H1 (cell line): ENCODE measurements around the gene DCAF7. TPM values are rescaled to one million over a fixed set of nuclear protein-coding genes. Genes with fewer than 3 reads are reported as not detected.

Experiments
- CTCF ChIA-PET: fragments of 300-600 bp; sonication (Branson Sonifier 250); formaldehyde crosslinking; loops from one replicate; lab custom pipeline; 2021; ENCODE audit not compliant: partially characterized antibody; lab: Charles Lee
- POLR2A ChIA-PET: fragments of 300-600 bp; sonication (Branson Sonifier 250); formaldehyde crosslinking; loops from one replicate; lab custom pipeline; 2021; ENCODE audit warnings: inconsistent platforms; ENCODE audit not compliant: partially characterized antibody; lab: Charles Lee
- DNase-seq, 2 experiments: peaks; one replicate each; pipeline versions ENCODE4 v3.0.0 to v3.0.0-alpha.2; 2010 to 2022; ENCODE audit warnings: low spot score in 2 of 2, low read depth in 1 of 2, mixed read lengths in 1 of 2
- FAIRE-seq: peaks from 2 replicates; lab custom pipeline; 2011; peaks lifted over from hg19 to GRCh38; lab: Jason Lieb, UNC
- H2AFZ ChIP-seq: 2 replicates; pipeline ENCODE4 v1.8.1; 2012; ENCODE audit warnings: low read length, inconsistent platforms
- H2AK5ac ChIP-seq: 2 replicates; pipeline ENCODE4 v1.6.1; 2013; ENCODE audit warnings: low read depth, low read length
- H2BK120ac ChIP-seq: replicated peaks from 2 replicates; pipeline ENCODE3; 2013; ENCODE audit warnings: low read depth, low read length, inconsistent platforms
- H2BK12ac ChIP-seq: 2 replicates; pipeline ENCODE4 v1.6.1; 2013; ENCODE audit warnings: low read depth, low read length
- H2BK15ac ChIP-seq: 2 replicates; pipeline ENCODE4 v1.6.1; 2013; ENCODE audit warnings: low read length
- H2BK20ac ChIP-seq: 2 replicates; pipeline ENCODE4 v1.6.1; 2013; ENCODE audit warnings: low read length
- H2BK5ac ChIP-seq: 2 replicates; pipeline ENCODE4 v1.6.1; 2013; ENCODE audit warnings: low read depth, low read length
- H3K14ac ChIP-seq: 2 replicates; pipeline ENCODE4 v1.6.1; 2013; ENCODE audit warnings: inconsistent platforms; ENCODE audit not compliant: insufficient read length
- H3K18ac ChIP-seq: 2 replicates; pipeline ENCODE4 v1.6.1; 2013; ENCODE audit warnings: low read length; ENCODE audit errors: extremely low read depth
- H3K23ac ChIP-seq: 2 replicates; pipeline ENCODE4 v1.6.1; 2013; ENCODE audit warnings: inconsistent platforms; ENCODE audit not compliant: insufficient read length
- H3K23me2 ChIP-seq: 2 replicates; pipeline ENCODE4 v1.6.1; 2013; ENCODE audit warnings: low read depth, low read length
- H3K27ac ChIP-seq: 2 replicates; pipeline ENCODE4 v1.6.1; 2011; ENCODE audit warnings: low read depth, low read length, inconsistent platforms
- H3K27me3 ChIP-seq, 4 experiments: replicated peaks in 1 of 4; 1 replicate in 1 of 4; 2 replicates in 3 of 4; pipeline versions ENCODE4 v1.6.1 to v1.8.1; 2011 to 2013; ENCODE audit warnings: low read length in 3 of 4, mild to moderate bottlenecking in 3 of 4, inconsistent platforms in 2 of 4, mixed read lengths in 2 of 4, moderate library complexity in 1 of 4; ENCODE audit not compliant: control insufficient read depth in 3 of 4, insufficient read depth in 3 of 4; ENCODE audit errors: extremely low read depth in 1 of 4
- H3K36me3 ChIP-seq, 4 experiments: 2 replicates each; pipeline versions ENCODE4 v1.6.1 to v1.8.1; 2011 to 2013; ENCODE audit warnings: mild to moderate bottlenecking in 4 of 4, low read length in 3 of 4, moderate library complexity in 2 of 4, control low read depth in 1 of 4, inconsistent platforms in 1 of 4; ENCODE audit not compliant: insufficient read depth in 4 of 4, control insufficient read depth in 2 of 4
- H3K4ac ChIP-seq: replicated peaks from 2 replicates; pipeline ENCODE3; 2013; ENCODE audit warnings: low read length, low read depth, mixed read lengths, inconsistent platforms; ENCODE audit not compliant: insufficient read length
- H3K4me1 ChIP-seq, 4 experiments: replicated peaks in 1 of 4; 1 replicate in 1 of 4; 2 replicates in 3 of 4; pipeline versions ENCODE4 v1.6.1 to v1.8.1; 2011 to 2013; ENCODE audit warnings: low read length in 3 of 4, inconsistent platforms in 2 of 4, mixed read lengths in 1 of 4; ENCODE audit not compliant: insufficient read depth in 4 of 4, control insufficient read depth in 3 of 4
- H3K4me2 ChIP-seq, 2 experiments: 2 replicates each; pipeline versions ENCODE4 v1.6.1 to v1.8.1; 2011 to 2013; ENCODE audit warnings: low read depth in 2 of 2, low read length in 2 of 2, control low read depth in 1 of 2, inconsistent platforms in 1 of 2, mild to moderate bottlenecking in 1 of 2; ENCODE audit not compliant: insufficient read depth in 1 of 2
- H3K4me3 ChIP-seq, 4 experiments: fragments of 200-600, 300-600 bp in 1 of 4; sonication (generic), shearing (Covaris generic), sonication (Bioruptor Twin) in 1 of 4; 2 replicates each; pipeline versions ENCODE4 v1.5.1 to v1.8.1; 2011 to 2016; ENCODE audit warnings: low read length in 4 of 4, low read depth in 3 of 4, control low read depth in 2 of 4, inconsistent platforms in 2 of 4, mild to moderate bottlenecking in 2 of 4, mixed read lengths in 1 of 4, moderate library complexity in 1 of 4; ENCODE audit not compliant: insufficient read depth in 2 of 4; ENCODE audit errors: extremely low read depth in 1 of 4
- H3K56ac ChIP-seq: replicated peaks from 2 replicates; pipeline ENCODE3; 2013; ENCODE audit warnings: low read depth, mild to moderate bottlenecking, mixed read lengths, low read length, inconsistent platforms; ENCODE audit not compliant: insufficient read length
- H3K79me1 ChIP-seq: 2 replicates; pipeline ENCODE4 v1.6.1; 2013; ENCODE audit warnings: low read depth, low read length, control low read depth
- H3K79me2 ChIP-seq, 2 experiments: 2 replicates each; pipeline versions ENCODE4 v1.6.1 to v1.8.1; 2012 to 2013; ENCODE audit warnings: low read length in 2 of 2, mild to moderate bottlenecking in 2 of 2, inconsistent platforms in 1 of 2; ENCODE audit not compliant: insufficient read depth in 2 of 2, control insufficient read depth in 1 of 2
- H3K9ac ChIP-seq, 4 experiments: replicated peaks in 1 of 4; 1 replicate in 1 of 4; 2 replicates in 3 of 4; pipeline versions ENCODE4 v1.6.1 to v1.8.1; 2011 to 2013; ENCODE audit warnings: low read depth in 3 of 4, low read length in 3 of 4, control low read depth in 2 of 4, mild to moderate bottlenecking in 2 of 4, moderate library complexity in 2 of 4, inconsistent platforms in 1 of 4; ENCODE audit errors: extremely low read depth in 1 of 4
- H3K9me3 ChIP-seq, 2 experiments: 2 replicates each; pipeline versions ENCODE4 v1.6.1 to v1.8.1; 2012 to 2013; ENCODE audit warnings: mild to moderate bottlenecking in 2 of 2, moderate library complexity in 2 of 2, control low read depth in 1 of 2, inconsistent platforms in 1 of 2, low read depth in 1 of 2, low read length in 1 of 2, mixed read lengths in 1 of 2; ENCODE audit not compliant: insufficient read depth in 2 of 2
- H4K20me1 ChIP-seq, 2 experiments: replicated peaks in 1 of 2; 2 replicates each; pipeline versions ENCODE3 to v1.8.1; 2011 to 2013; ENCODE audit warnings: inconsistent platforms in 2 of 2, low read length in 2 of 2, mild to moderate bottlenecking in 1 of 2; ENCODE audit not compliant: insufficient read depth in 2 of 2, control insufficient read depth in 1 of 2
- H4K5ac ChIP-seq: 2 replicates; pipeline ENCODE4 v1.6.1; 2013; ENCODE audit warnings: low read length, low read depth, mixed read lengths, inconsistent platforms; ENCODE audit not compliant: insufficient read length
- H4K8ac ChIP-seq: 2 replicates; pipeline ENCODE4 v1.8.0; 2013; ENCODE audit warnings: mild to moderate bottlenecking, moderate library complexity, low read length, inconsistent platforms; ENCODE audit not compliant: insufficient read depth; ENCODE audit errors: extremely low read depth
- H4K91ac ChIP-seq: replicated peaks from 2 replicates; pipeline ENCODE3; 2013; ENCODE audit warnings: low read length, mixed read lengths, inconsistent platforms; ENCODE audit not compliant: insufficient read length
- BRCA1 ChIP-seq: IDR thresholded peaks from 2 replicates; pipeline ENCODE4 v1.6.1; 2012; ENCODE audit warnings: low read depth, low read length, improper control_type of control experiment
- CHD1 ChIP-seq: IDR thresholded peaks from 2 replicates; pipeline ENCODE4 v1.6.1; 2012; ENCODE audit warnings: low read depth, low read length, improper control_type of control experiment
- JUN ChIP-seq: IDR thresholded peaks from 2 replicates; pipeline ENCODE4 v1.6.1; 2011; ENCODE audit warnings: low read depth, mild to moderate bottlenecking, improper control_type of control experiment, low read length
- MAFK ChIP-seq: IDR thresholded peaks from 2 replicates; pipeline ENCODE4 v1.6.1; 2012; ENCODE audit warnings: low read depth, mild to moderate bottlenecking, improper control_type of control experiment, low read length
- NANOG ChIP-seq: IDR thresholded peaks from 2 replicates; pipeline ENCODE4 v1.6.1; 2011; ENCODE audit warnings: low read length, low read depth, mild to moderate bottlenecking, inconsistent platforms; ENCODE audit not compliant: insufficient read depth, poor library complexity, severe bottlenecking
- NRF1 ChIP-seq: IDR thresholded peaks from 2 replicates; pipeline ENCODE4 v1.6.1; 2011; ENCODE audit warnings: mild to moderate bottlenecking, low read depth, low read length, improper control_type of control experiment
- SAP30 ChIP-seq: fragments of 300-600 bp; sonication (generic); IDR thresholded peaks from 2 replicates; pipeline ENCODE4 v1.7.1; 2012; ENCODE audit warnings: low read length, moderate library complexity, mild to moderate bottlenecking, inconsistent platforms; ENCODE audit not compliant: insufficient read depth, insufficient replicate concordance
- SRF ChIP-seq: IDR thresholded peaks from 2 replicates; pipeline ENCODE4 v1.6.1; 2011; ENCODE audit warnings: mild to moderate bottlenecking, low read depth, low read length, moderate library complexity
- WGBS, 2 experiments: shearing (Covaris generic) in 1 of 2; methylation state at CpG; one replicate each; pipeline versions ENCODE4 v1.1.6 to v1.1.7; 2013 to 2015; ENCODE audit warnings: low lambda C conversion rate in 2 of 2, mixed read lengths in 2 of 2, inconsistent platforms in 1 of 2, low coverage in 1 of 2, missing lambda C conversion rate in 1 of 2; ENCODE audit not compliant: insufficient replicate concordance in 2 of 2, insufficient coverage in 1 of 2, insufficient read length in 1 of 2; ENCODE audit errors: extremely low coverage in 1 of 2, missing lambda C conversion rate in 1 of 2; 5-methylcytosine and 5-hydroxymethylcytosine counted together
- polyA plus RNA-seq, 7 experiments: library from polyadenylated mRNA; depleted of rRNA in 3 of 7; stranded (reverse) in 5 of 7; unstranded in 2 of 7; fragments of >200 nt in 5 of 7; fragments of 200-250 nt in 2 of 7; gene quantifications; 1 replicate in 5 of 7; 2 replicates in 1 of 7; 4 replicates in 1 of 7; pipeline versions ENCODE4 v1.2.1 to v1.2.3, GENCODE V29; 2011 to 2013; ENCODE audit warnings: missing spikeins in 2 of 7, mixed read lengths in 2 of 7
- total RNA-seq: library from RNA; stranded (reverse); fragmentation: NEBNext Ultra II Directional; extraction: Animal tissue kit (Norgen Biotek cat#: 25700); gene quantifications from 2 replicates; pipeline ENCODE4 v1.2.1, GENCODE V29; 2021
- TF ChIP-seq, protein P1 (sequence below), 3 experiments: IDR thresholded peaks; 1 replicate in 2 of 3; 2 replicates in 1 of 3; pipeline versions ENCODE4 v1.5.1 to v1.6.1; 2011; ENCODE audit warnings: low read length in 3 of 3, mild to moderate bottlenecking in 3 of 3, inconsistent platforms in 2 of 3, low read depth in 1 of 3, moderate library complexity in 1 of 3; ENCODE audit not compliant: insufficient read depth in 1 of 3; ENCODE audit errors: control extremely low read depth in 1 of 3
- TF ChIP-seq, protein P2 (sequence below): IDR thresholded peaks from 2 replicates; pipeline ENCODE4 v1.6.1; 2011; ENCODE audit warnings: low read length, improper control_type of control experiment

The DCAF7 gene
- total and polyA plus RNA-seq, 2 of the 8 experiments (the other 6 are each of a cell fraction or from before 2014, with no cell fraction given) = 74.9 to 94.1 TPM

DNA sequence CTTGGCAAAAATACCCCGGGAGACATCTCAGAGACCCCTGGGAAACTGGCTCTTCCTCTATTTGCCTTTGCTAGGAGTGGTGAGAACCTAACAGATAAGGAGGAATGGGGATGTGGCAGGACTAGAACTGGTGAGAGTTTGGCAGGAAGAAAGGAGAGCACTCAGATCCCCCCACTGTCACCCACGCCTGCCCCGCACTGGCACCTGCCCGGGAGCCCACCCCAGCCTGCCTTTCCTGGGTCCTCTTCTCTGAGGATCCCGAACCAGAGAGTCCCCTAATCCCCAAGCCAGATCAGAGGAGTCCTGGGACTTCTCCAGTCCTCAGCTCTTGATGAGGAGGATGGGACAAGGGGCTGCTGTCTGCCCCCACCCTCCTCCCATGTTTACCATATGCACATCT lies 23.4 kb upstream of the DCAF7 start:
- DNase-seq = no peak
- Histone ChIP-seq H3K27me3 (peaks cover 0 to 10% (median 5%) of the 10 kb centered on the region in 4 experiments; a peak in 5 of 7 replicates), H3K4me2 (no peak overlapping the region), H3K4ac (no peak overlapping the region), H2AK5ac (no peak overlapping the region), H3K79me1 (no peaks in the 10 kb centered on the region), H2AFZ (no peak overlapping the region), H2BK15ac (no peak overlapping the region), H3K4me3 (no peak overlapping the region), H3K27ac (no peak overlapping the region), H4K8ac (peak overlapping the region; percentile 9; the same call in 1 of the 2 replicates), H3K9me3 (no peaks in the 10 kb centered on the region), H3K56ac (no peak overlapping the region), H2BK20ac (no peak overlapping the region), H4K91ac (no peak overlapping the region), H4K20me1 (no peaks in the 10 kb centered on the region), H3K4me1 (peaks cover 0 to 3% (median 0%) of the 10 kb centered on the region in 4 experiments; a peak in 3 of 7 replicates), H4K5ac (no peak overlapping the region), H2BK120ac (no peak overlapping the region), H3K9ac (no peak overlapping the region), H3K79me2 (no peaks in the 10 kb centered on the region), H3K23me2 (peaks cover 7% of the 10 kb centered on the region; the same call in 1 of the 2 replicates), H3K23ac (no peak overlapping the region), H3K18ac (no peak overlapping the region), H2BK5ac (no peak overlapping the region), H3K36me3 (no peaks in the 10 kb centered on the region), H2BK12ac (no peak overlapping the region), H3K14ac (no peak overlapping the region)
- ChIA-PET CTCF (interaction anchor here (0.8 to 2.3 kb wide), 4 partner anchors 18 to 91 kb away, joined by 3 to 6 read pairs (median 4); no protein-coding TSS in a partner anchor), POLR2A (interaction anchor here (1.0 kb wide), 1 partner anchor 67 kb away, joined by 3 read pairs; no protein-coding TSS in a partner anchor)
- 90% methylated on average over 5 of the region's 5 CpGs; no CpG with 5 or more reads in 1 of the 2 experiments for WGBS, 2 experiments
- no peak for FAIRE-seq
- TF ChIP-seq SRF (no peak), BRCA1 (no peak), NRF1 (no peak), MAFK (no peak), JUN (no peak), SAP30 (no peak), NANOG (no peak), CHD1 (no peak)
- TF ChIP-seq, protein P1, sequence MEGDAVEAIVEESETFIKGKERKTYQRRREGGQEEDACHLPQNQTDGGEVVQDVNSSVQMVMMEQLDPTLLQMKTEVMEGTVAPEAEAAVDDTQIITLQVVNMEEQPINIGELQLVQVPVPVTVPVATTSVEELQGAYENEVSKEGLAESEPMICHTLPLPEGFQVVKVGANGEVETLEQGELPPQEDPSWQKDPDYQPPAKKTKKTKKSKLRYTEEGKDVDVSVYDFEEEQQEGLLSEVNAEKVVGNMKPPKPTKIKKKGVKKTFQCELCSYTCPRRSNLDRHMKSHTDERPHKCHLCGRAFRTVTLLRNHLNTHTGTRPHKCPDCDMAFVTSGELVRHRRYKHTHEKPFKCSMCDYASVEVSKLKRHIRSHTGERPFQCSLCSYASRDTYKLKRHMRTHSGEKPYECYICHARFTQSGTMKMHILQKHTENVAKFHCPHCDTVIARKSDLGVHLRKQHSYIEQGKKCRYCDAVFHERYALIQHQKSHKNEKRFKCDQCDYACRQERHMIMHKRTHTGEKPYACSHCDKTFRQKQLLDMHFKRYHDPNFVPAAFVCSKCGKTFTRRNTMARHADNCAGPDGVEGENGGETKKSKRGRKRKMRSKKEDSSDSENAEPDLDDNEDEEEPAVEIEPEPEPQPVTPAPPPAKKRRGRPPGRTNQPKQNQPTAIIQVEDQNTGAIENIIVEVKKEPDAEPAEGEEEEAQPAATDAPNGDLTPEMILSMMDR (IDR thresholded peaks at IDR 0.05; ENCODE audit: control extremely low read depth in 1 of 3, insufficient read depth in 1 of 3, low read depth in 1 of 3, low read length in 3 of 3) = no peak
- TF ChIP-seq, protein P2, sequence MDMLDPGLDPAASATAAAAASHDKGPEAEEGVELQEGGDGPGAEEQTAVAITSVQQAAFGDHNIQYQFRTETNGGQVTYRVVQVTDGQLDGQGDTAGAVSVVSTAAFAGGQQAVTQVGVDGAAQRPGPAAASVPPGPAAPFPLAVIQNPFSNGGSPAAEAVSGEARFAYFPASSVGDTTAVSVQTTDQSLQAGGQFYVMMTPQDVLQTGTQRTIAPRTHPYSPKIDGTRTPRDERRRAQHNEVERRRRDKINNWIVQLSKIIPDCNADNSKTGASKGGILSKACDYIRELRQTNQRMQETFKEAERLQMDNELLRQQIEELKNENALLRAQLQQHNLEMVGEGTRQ = no peak
